ENCODE measurements around the gene DNAH1. TPM values are rescaled to one million over a fixed set of nuclear protein-coding genes. Genes with fewer than 3 reads are reported as not detected.

Gene DNAH1
- total and polyA plus RNA-seq, 9 donors: 3.1 to 15.7 (median 7.8) TPM

DNA sequence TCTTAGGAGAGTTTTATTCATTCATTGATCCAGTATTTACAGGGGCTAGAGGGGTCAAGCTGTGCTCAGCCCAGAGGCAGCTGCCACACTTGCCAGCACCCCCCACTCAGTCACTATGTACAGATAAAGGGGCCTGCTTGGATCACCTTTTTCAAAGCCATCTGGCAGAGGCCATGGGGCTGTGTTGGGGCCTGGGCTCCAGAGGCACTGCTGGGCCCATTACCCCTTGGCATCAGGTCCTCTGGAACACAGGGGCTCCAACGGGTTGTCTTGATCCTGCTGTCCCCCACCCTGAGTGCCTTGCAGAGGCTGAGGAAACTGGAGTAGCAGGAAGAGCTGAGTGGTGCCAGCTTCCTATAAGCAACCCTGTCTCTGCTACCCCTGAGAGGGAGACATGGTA lies 84.9 kb downstream of the DNAH1 start:
- Histone ChIP-seq H3K4me3 (no peak overlapping the region), H3K27ac (no peak overlapping the region), H3K9me3 (no peaks in the 10 kb centered on the region), H3K27me3 (no peaks in the 10 kb centered on the region), H3K4me1 (ENCODE audit: insufficient read depth) (peaks cover 2% of the 10 kb centered on the region), H3K36me3 (no peaks in the 10 kb centered on the region)
- DNase-seq: peak in 2 of 5 donors; percentile 11 to 31
- WGBS, 3 donors: 41 to 80% (median 50%) methylated on average over 1 of the region's 1 CpG
- TF ChIP-seq POLR2A (IDR thresholded peaks at IDR 0.05): no peak
- TF ChIP-seq, protein P1, sequence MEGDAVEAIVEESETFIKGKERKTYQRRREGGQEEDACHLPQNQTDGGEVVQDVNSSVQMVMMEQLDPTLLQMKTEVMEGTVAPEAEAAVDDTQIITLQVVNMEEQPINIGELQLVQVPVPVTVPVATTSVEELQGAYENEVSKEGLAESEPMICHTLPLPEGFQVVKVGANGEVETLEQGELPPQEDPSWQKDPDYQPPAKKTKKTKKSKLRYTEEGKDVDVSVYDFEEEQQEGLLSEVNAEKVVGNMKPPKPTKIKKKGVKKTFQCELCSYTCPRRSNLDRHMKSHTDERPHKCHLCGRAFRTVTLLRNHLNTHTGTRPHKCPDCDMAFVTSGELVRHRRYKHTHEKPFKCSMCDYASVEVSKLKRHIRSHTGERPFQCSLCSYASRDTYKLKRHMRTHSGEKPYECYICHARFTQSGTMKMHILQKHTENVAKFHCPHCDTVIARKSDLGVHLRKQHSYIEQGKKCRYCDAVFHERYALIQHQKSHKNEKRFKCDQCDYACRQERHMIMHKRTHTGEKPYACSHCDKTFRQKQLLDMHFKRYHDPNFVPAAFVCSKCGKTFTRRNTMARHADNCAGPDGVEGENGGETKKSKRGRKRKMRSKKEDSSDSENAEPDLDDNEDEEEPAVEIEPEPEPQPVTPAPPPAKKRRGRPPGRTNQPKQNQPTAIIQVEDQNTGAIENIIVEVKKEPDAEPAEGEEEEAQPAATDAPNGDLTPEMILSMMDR (IDR thresholded peaks at IDR 0.05): no peak
- no peak for TF ChIP-seq EP300 (IDR thresholded peaks at IDR 0.05)
- intact Hi-C loops (cut with DNase I): loop anchor here in 1 of 4 donors (10.0 kb wide), 1 partner anchor 116 kb away; the partner anchor contains the start of gene GLYCTK

DNA sequence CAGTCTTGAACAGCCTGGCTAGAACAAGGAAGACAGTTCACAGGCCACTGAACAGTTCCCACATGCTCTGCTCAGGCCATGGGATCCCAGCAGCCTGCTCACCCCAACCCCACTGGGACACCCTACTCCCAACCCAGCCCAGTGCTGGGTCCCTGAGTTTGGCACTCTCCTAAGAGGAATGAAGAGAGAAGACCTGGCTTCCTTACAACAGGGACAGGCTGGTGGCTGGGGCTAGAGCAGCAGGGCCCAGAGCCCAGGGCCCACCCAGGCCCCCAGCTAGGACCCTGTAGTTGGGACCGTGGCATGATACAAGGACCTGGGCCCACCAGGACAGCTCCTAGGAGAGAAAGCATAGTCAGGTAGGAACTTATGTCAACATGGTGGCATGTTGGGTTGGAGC lies 85.4 kb downstream of the DNAH1 start:
- intact Hi-C loops (cut with DNase I): loop anchor here in 1 of 4 donors (10.0 kb wide), 1 partner anchor 117 kb away; the partner anchor contains the start of gene GLYCTK
- H3K36me3 ChIP-seq: no peaks in the 10 kb centered on the region
- H3K9me3 ChIP-seq: no peaks in the 10 kb centered on the region
- H3K27me3 ChIP-seq: no peaks in the 10 kb centered on the region
- peak in 2 of 5 donors; percentile 10 to 24 for DNase-seq
- no peak overlapping the region for H3K27ac ChIP-seq
- peaks cover 2% of the 10 kb centered on the region for H3K4me1 ChIP-seq (ENCODE audit: insufficient read depth)
- 92 to 100% (median 95%) methylated on average over 1 of the region's 1 CpG for WGBS, 3 donors
- TF ChIP-seq, protein P1 (IDR thresholded peaks at IDR 0.05): no peak
- no peak for TF ChIP-seq POLR2A (IDR thresholded peaks at IDR 0.05)
- TF ChIP-seq EP300 (IDR thresholded peaks at IDR 0.05): no peak
- no peak overlapping the region for H3K4me3 ChIP-seq

DNA sequence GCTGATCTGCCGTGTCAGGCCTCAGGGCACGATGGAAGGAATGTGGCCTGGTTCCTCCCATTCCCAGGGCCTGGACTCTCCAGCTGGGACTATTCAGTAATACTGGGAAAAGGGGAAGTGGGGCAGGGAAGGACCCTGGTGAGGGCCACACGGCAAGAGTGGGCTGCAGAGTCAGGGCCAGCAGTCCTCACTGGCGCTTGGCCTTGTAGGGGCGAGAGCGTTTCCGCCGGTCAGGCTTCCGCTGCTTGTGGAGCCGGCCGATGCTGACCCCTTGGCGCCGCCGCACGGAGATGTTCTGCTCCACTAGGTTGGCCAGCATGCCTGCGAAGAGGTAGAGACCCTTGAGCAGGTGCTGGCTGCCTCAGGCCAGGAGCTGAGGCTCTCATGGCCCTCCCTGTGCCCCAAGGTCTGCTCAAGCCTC lies 86.0 kb downstream of the DNAH1 start:
- Histone ChIP-seq H3K9me3 (no peaks in the 10 kb centered on the region), H3K4me3 (no peak overlapping the region), H3K36me3 (no peaks in the 10 kb centered on the region), H3K27me3 (no peaks in the 10 kb centered on the region), H3K4me1 (ENCODE audit: insufficient read depth) (peaks cover 2% of the 10 kb centered on the region), H3K27ac (no peak overlapping the region)
- intact Hi-C loops (cut with DNase I): loop anchor here in 1 of 4 donors (10.0 kb wide), 1 partner anchor 117 kb away; the partner anchor contains the start of gene GLYCTK
- TF ChIP-seq EP300 (IDR thresholded peaks at IDR 0.05): no peak
- no peak for TF ChIP-seq POLR2A (IDR thresholded peaks at IDR 0.05)
- TF ChIP-seq, protein P1 (IDR thresholded peaks at IDR 0.05): no peak
- peak in 2 of 5 donors; percentile 16 to 37 for DNase-seq
- 75 to 80% (median 79%) methylated on average over 16 of the region's 16 CpGs for WGBS, 3 donors

DNA sequence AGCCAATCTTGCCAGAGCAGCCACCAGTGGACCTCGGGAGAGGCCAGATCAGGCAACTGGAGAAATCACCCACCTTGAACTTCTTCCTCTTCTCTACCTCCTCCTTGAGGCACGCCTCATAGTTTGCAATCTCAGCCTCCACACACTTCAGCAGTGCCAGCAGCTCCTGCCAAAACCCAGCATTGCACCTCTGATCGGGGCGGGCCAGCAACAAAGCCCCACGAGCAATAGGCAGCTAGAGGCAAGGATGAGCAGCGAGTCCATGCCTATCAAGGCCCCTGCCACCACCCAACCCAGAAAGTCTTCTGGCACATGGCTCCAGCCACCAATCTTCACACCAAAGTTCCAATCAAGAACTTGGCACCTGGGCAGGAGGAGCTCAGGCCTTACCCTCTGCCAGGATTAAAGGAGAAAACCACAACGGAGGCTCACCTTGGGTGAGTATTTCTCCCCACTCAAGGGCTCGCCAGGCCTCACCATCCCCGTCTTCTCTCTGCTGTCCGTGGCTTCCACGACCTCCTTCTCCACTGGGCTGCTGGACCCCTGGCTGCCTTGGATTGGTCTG lies 86.7 kb downstream of the DNAH1 start:
- DNase-seq: peak in 3 of 5 donors; percentile 12 to 28 (median 15)
- no peaks in the 10 kb centered on the region for H3K9me3 ChIP-seq
- H3K4me3 ChIP-seq: no peak overlapping the region
- H3K27ac ChIP-seq: no peak overlapping the region
- WGBS, 3 donors: 86 to 91% (median 88%) methylated on average over 11 of the region's 11 CpGs
- peaks cover 2% of the 10 kb centered on the region for H3K4me1 ChIP-seq (ENCODE audit: insufficient read depth)
- H3K36me3 ChIP-seq: no peaks in the 10 kb centered on the region
- intact Hi-C loops (cut with DNase I): loop anchor here in 1 of 4 donors (10.0 kb wide), 1 partner anchor 118 kb away; the partner anchor contains the start of gene GLYCTK
- H3K27me3 ChIP-seq: no peaks in the 10 kb centered on the region
- TF ChIP-seq, protein P1 (IDR thresholded peaks at IDR 0.05): no peak
- no peak for TF ChIP-seq POLR2A (IDR thresholded peaks at IDR 0.05)
- no peak for TF ChIP-seq EP300 (IDR thresholded peaks at IDR 0.05)
